Neural cell (in vitro differentiated cells): ENCODE results near the gene SP4. TPM values are rescaled to one million over a fixed set of nuclear protein-coding genes. Genes with fewer than 3 reads are reported as not detected.

Source experiments
- H2AFZ ChIP-seq: fragments of 200-600, 300-800 bp; sonication (generic), shearing (Covaris generic); 2 replicates; pipeline ENCODE4 v1.6.0; 2014; ENCODE audit warnings: low read depth, mild to moderate bottlenecking, antibody characterized with exemption, low read length, moderate library complexity
- H3F3A ChIP-seq: fragments of 200-600 bp; shearing (Covaris generic); 2 replicates; pipeline ENCODE4 v1.6.1; 2016; ENCODE audit warnings: mild to moderate bottlenecking, moderate library complexity, mixed read lengths, antibody characterized with exemption, low read length; ENCODE audit not compliant: insufficient read depth, poor library complexity, severe bottlenecking
- H3K27ac ChIP-seq: fragments of 200-600, 300-800 bp; sonication (generic), shearing (Covaris generic); 2 replicates; pipeline ENCODE4 v1.5.1; 2014; ENCODE audit warnings: mild to moderate bottlenecking, low read length, moderate library complexity
- H3K27me3 ChIP-seq: fragments of 300-800, 200-600 bp; sonication (generic), shearing (Covaris generic); 2 replicates; pipeline ENCODE4 v1.6.0; 2014; ENCODE audit warnings: mild to moderate bottlenecking, low read depth, low read length, moderate library complexity; ENCODE audit not compliant: insufficient read depth
- H3K36me3 ChIP-seq: fragments of 300-800, 200-600 bp; sonication (generic), shearing (Covaris generic); 2 replicates; pipeline ENCODE4 v1.5.1; 2014; ENCODE audit warnings: mild to moderate bottlenecking, antibody characterized with exemption, low read length, moderate library complexity; ENCODE audit not compliant: insufficient read depth
- H3K4me2 ChIP-seq: fragments of 300-800, 200-600 bp; sonication (generic), shearing (Covaris generic); 2 replicates; pipeline ENCODE4 v1.6.0; 2014; ENCODE audit warnings: mild to moderate bottlenecking, low read length
- H3K4me3 ChIP-seq: fragments of 300-800, 200-600 bp; sonication (generic), shearing (Covaris generic); 2 replicates; pipeline ENCODE4 v1.5.1; 2014; ENCODE audit warnings: mild to moderate bottlenecking, low read length, moderate library complexity
- H3K79me2 ChIP-seq: fragments of 200-600 bp; shearing (Covaris generic); replicated peaks from 2 replicates; pipeline ENCODE4 v1.6.0; 2014; ENCODE audit warnings: mild to moderate bottlenecking, low read length, moderate library complexity; ENCODE audit not compliant: insufficient read depth
- H3K9ac ChIP-seq: fragments of 300-800, 200-600 bp; sonication (generic), shearing (Covaris generic); 2 replicates; pipeline ENCODE4 v1.6.1; 2016; ENCODE audit warnings: mild to moderate bottlenecking, low read length, mixed read lengths
- H3K9me2 ChIP-seq: fragments of 200-600 bp; shearing (Covaris generic); 2 replicates; pipeline ENCODE4 v1.6.1; 2016; ENCODE audit warnings: mild to moderate bottlenecking, low read length, mixed read lengths; ENCODE audit not compliant: insufficient read depth
- H3K9me3 ChIP-seq: fragments of 200-600, 300-800 bp; sonication (generic), shearing (Covaris generic); 2 replicates; pipeline ENCODE4 v1.6.1; 2016; ENCODE audit warnings: mild to moderate bottlenecking, mixed run types, low read length, moderate library complexity, mixed read lengths
- H4K20me1 ChIP-seq: fragments of 200-600 bp; shearing (Covaris generic); 2 replicates; pipeline ENCODE4 v1.6.1; 2016; ENCODE audit warnings: mild to moderate bottlenecking, mixed run types; ENCODE audit not compliant: insufficient read depth
- CTCF ChIP-seq: fragments of 450-650 bp; IDR thresholded peaks from 2 replicates; pipeline ENCODE4 v1.5.1; 2014; ENCODE audit warnings: antibody characterized with exemption, mild to moderate bottlenecking, moderate library complexity; ENCODE audit not compliant: poor library complexity, severe bottlenecking
- EP300 ChIP-seq: fragments of 450-650 bp; conservative IDR thresholded peaks from 2 replicates; pipeline ENCODE4 v1.6.1; 2014; ENCODE audit warnings: antibody characterized with exemption, mild to moderate bottlenecking, moderate library complexity; ENCODE audit not compliant: poor library complexity, severe bottlenecking
- EZH2 ChIP-seq: fragments of 200-600, 300-800 bp; shearing (Covaris generic), sonication (generic); IDR thresholded peaks from 2 replicates; pipeline ENCODE4 v1.6.1; 2014; ENCODE audit warnings: antibody characterized with exemption, low read length, borderline replicate concordance, mild to moderate bottlenecking; ENCODE audit not compliant: insufficient read depth, poor library complexity, severe bottlenecking
- MXI1 ChIP-seq: fragments of 450-650 bp; conservative IDR thresholded peaks from 2 replicates; pipeline ENCODE4 v1.6.1; 2014; ENCODE audit warnings: antibody characterized with exemption, mild to moderate bottlenecking; ENCODE audit not compliant: poor library complexity, severe bottlenecking
- POLR2AphosphoS5 ChIP-seq: IDR thresholded peaks from 2 replicates; pipeline ENCODE4 v1.6.1; 2012
- RAD21 ChIP-seq: fragments of 450-650 bp; conservative IDR thresholded peaks from 2 replicates; pipeline ENCODE4 v1.6.1; 2014; ENCODE audit warnings: antibody characterized with exemption, mild to moderate bottlenecking, moderate library complexity
- REST ChIP-seq: IDR thresholded peaks from 2 replicates; pipeline ENCODE4 v1.6.1; 2012; ENCODE audit warnings: borderline replicate concordance
- SMC3 ChIP-seq: fragments of 450-650 bp; conservative IDR thresholded peaks from 2 replicates; pipeline ENCODE4 v1.6.1; 2014; ENCODE audit warnings: antibody characterized with exemption, mild to moderate bottlenecking, moderate library complexity; ENCODE audit not compliant: poor library complexity
- TAF1 ChIP-seq: IDR thresholded peaks from 2 replicates; pipeline ENCODE4 v1.6.1; 2012; ENCODE audit warnings: low read depth
- polyA minus RNA-seq: library from RNA; depleted of rRNA, polyadenylated mRNA; stranded (reverse); fragments of >200 nt; gene quantifications from 2 replicates; pipeline ENCODE4 v1.2.3, GENCODE V29; 2014
- polyA plus RNA-seq: library from polyadenylated mRNA; depleted of rRNA; stranded (reverse); fragments of >200 nt; gene quantifications from 2 replicates; pipeline ENCODE4 v1.2.3, GENCODE V29; 2014

Gene SP4
- polyA plus RNA-seq (23.7 and 27.8 TPM in 2 replicates), polyA minus RNA-seq (78.6 and 83.5 TPM in 2 replicates)

GRCh38 chr7:21427871-21428658 lies at the start of gene SP4:
SP4 (plus strand) TSS chr7:21428083; CDS start chr7:21428252, 169 bp downstream.
- Histone ChIP-seq H3K36me3 (no peaks in the 10 kb centered on the region), H3K27ac (peak within 1 kb of the TSS; percentile 95), H3K4me3 (peak within 1 kb of the TSS; percentile 84), H3K79me2 (peaks cover 48% of the 10 kb centered on the region), H3K9ac (peak within 1 kb of the TSS; percentile 90), H2AFZ (peak within 1 kb of the TSS; percentile 74), H4K20me1 (peaks cover 6% of the 10 kb centered on the region), H3K4me2 (peak within 1 kb of the TSS; percentile 63), H3K9me2 (no peaks in the 10 kb centered on the region), H3F3A (no peaks in the 10 kb centered on the region), H3K27me3 (no peaks in the 10 kb centered on the region), H3K9me3 (no peaks in the 10 kb centered on the region)
- TF ChIP-seq POLR2AphosphoS5 (peak; percentile 78), SMC3 (no peak), CTCF (no peak), RAD21 (no peak), TAF1 (no peak), EZH2 (no peak), REST (no peak), EP300 (no peak), MXI1 (peak; percentile 41)

- Histone ChIP-seq H3K4me2 (no peak overlapping the region), H3K4me3 (no peak overlapping the region), H4K20me1 (no peaks in the 10 kb centered on the region), H3K27me3 (no peaks in the 10 kb centered on the region), H3K36me3 (no peaks in the 10 kb centered on the region), H3K9ac (no peak overlapping the region), H3K9me2 (no peaks in the 10 kb centered on the region), H3K9me3 (no peaks in the 10 kb centered on the region), H3F3A (no peaks in the 10 kb centered on the region), H3K79me2 (no peaks in the 10 kb centered on the region), H3K27ac (no peak overlapping the region), H2AFZ (no peak overlapping the region)
- TF ChIP-seq EP300: no peak
- TF ChIP-seq EZH2: no peak
- no peak for TF ChIP-seq CTCF
- no peak for TF ChIP-seq REST
- no peak for TF ChIP-seq RAD21
- no peak for TF ChIP-seq TAF1
- no peak for TF ChIP-seq MXI1
- no peak for TF ChIP-seq POLR2AphosphoS5
- no peak for TF ChIP-seq SMC3
These were observed 44.4 kb upstream of the SP4 start for GRCh38 chr7:21383227-21384220.
